GM19035 (cell line): ENCODE data around the gene EFCAB6.

Experiments used
- ATAC-seq: cut with Tn5 transposase; IDR thresholded peaks from one replicate; pipeline ENCODE4 v1.9.1; 2021; ENCODE audit not compliant: unreplicated experiment

The EFCAB6 gene

GRCh38 chr22:43812149-43812842, at the start of gene EFCAB6:
Gene EFCAB6 (minus strand): TSS chr22:43812305. CDS start chr22:43782318, 29,987 bp downstream.
- peak; percentile 86 for ATAC-seq

- ATAC-seq = no peak
Observed at GRCh38 chr22:43861529-43861928, 49.4 kb upstream of the EFCAB6 start.

- no peak for ATAC-seq
Observed at GRCh38 chr22:43860831-43861230, 48.7 kb upstream of the EFCAB6 start.

GRCh38 chr22:43860126-43860525, 48.0 kb upstream of the EFCAB6 start:
- no peak for ATAC-seq

- no peak for ATAC-seq
Observed at GRCh38 chr22:43859621-43860020, 47.5 kb upstream of the EFCAB6 start.

- ATAC-seq = no peak
Observed at GRCh38 chr22:43859176-43859575, 47.1 kb upstream of the EFCAB6 start.

- ATAC-seq = no peak
Observed at GRCh38 chr22:43858156-43858895, 46.2 kb upstream of the EFCAB6 start.

- no peak for ATAC-seq
Observed at GRCh38 chr22:43857367-43857766, 45.3 kb upstream of the EFCAB6 start.

- no peak for ATAC-seq
Observed at GRCh38 chr22:43855431-43855830, 43.3 kb upstream of the EFCAB6 start.

GRCh38 chr22:43854786-43855271, 42.7 kb upstream of the EFCAB6 start:
- ATAC-seq = no peak

GRCh38 chr22:43854121-43854785, 42.1 kb upstream of the EFCAB6 start:
- ATAC-seq = no peak

GRCh38 chr22:43853328-43853931, 41.3 kb upstream of the EFCAB6 start:
- no peak for ATAC-seq

- ATAC-seq = no peak
Observed at GRCh38 chr22:43852573-43853327, 40.6 kb upstream of the EFCAB6 start.

GRCh38 chr22:43851979-43852307, 39.8 kb upstream of the EFCAB6 start:
- ATAC-seq = no peak

- no peak for ATAC-seq
Observed at GRCh38 chr22:43851058-43851978, 39.2 kb upstream of the EFCAB6 start.

- ATAC-seq = no peak
Observed at GRCh38 chr22:43850529-43850928, 38.4 kb upstream of the EFCAB6 start.

- ATAC-seq = no peak
Observed at GRCh38 chr22:43849731-43850130, 37.6 kb upstream of the EFCAB6 start.

- ATAC-seq = no peak
Observed at GRCh38 chr22:43848366-43849171, 36.5 kb upstream of the EFCAB6 start.
